OCI-LY7 (cell line): Measurements from ENCODE around the gene RMND5A. TPM values are rescaled to one million over a fixed set of nuclear protein-coding genes. Genes with fewer than 3 reads are reported as not detected.

Experiments
- BruUV-seq: library from RNA; stranded (reverse); fragments of 400-500 nt; replicated peaks from 2 replicates; lab custom pipeline; 2021; lab: Mats Ljungman, UMichigan
- CTCF ChIA-PET: fragments of 300-600 bp; sonication (Branson Sonifier 250); formaldehyde crosslinking; loops from one replicate; lab custom pipeline; 2022; ENCODE audit warnings: antibody characterized with exemption; ENCODE audit not compliant: unreplicated experiment; lab: Charles Lee
- POLR2A ChIA-PET: fragments of 300-600 bp; sonication (Branson Sonifier 250); formaldehyde crosslinking; loops from one replicate; lab custom pipeline; 2022; ENCODE audit warnings: antibody characterized with exemption; lab: Charles Lee
- DNase-seq: peaks from one replicate; pipeline ENCODE4 v3.0.0-alpha.2; 2015; ENCODE audit warnings: low spot score
- H2AFZ ChIP-seq: fragments of 200-600 bp; sonication (generic), shearing (Covaris generic); 2 replicates; pipeline ENCODE4 v1.6.1; 2014; ENCODE audit warnings: mild to moderate bottlenecking, antibody characterized with exemption, low read length, moderate library complexity
- H3K27ac ChIP-seq: fragments of 200-600 bp; sonication (generic); 2 replicates; pipeline ENCODE4 v1.5.1; 2014; ENCODE audit warnings: mixed run types, low read depth, mild to moderate bottlenecking, moderate library complexity, low read length, inconsistent platforms; ENCODE audit not compliant: poor library complexity, severe bottlenecking
- H3K36me3 ChIP-seq: fragments of 200-600 bp; sonication (generic); 2 replicates; pipeline ENCODE4 v1.6.1; 2014; ENCODE audit warnings: mild to moderate bottlenecking, antibody characterized with exemption, low read length, moderate library complexity, mixed read lengths; ENCODE audit not compliant: insufficient read depth
- H3K4me1 ChIP-seq: fragments of 200-600 bp; sonication (generic); 2 replicates; pipeline ENCODE4 v1.5.1; 2014; ENCODE audit warnings: mild to moderate bottlenecking, low read length; ENCODE audit not compliant: insufficient read depth, poor library complexity, severe bottlenecking
- H3K4me2 ChIP-seq: fragments of 200-600 bp; sonication (generic); 2 replicates; pipeline ENCODE4 v1.6.1; 2014; ENCODE audit warnings: mild to moderate bottlenecking, low read length
- H3K4me3 ChIP-seq: fragments of 200-600 bp; sonication (generic); 2 replicates; pipeline ENCODE4 v1.5.1; 2014; ENCODE audit warnings: mild to moderate bottlenecking, low read depth, low read length; ENCODE audit not compliant: poor library complexity, severe bottlenecking
- H3K79me2 ChIP-seq: fragments of 200-600 bp; sonication (generic); 2 replicates; pipeline ENCODE4 v1.6.1; 2016; ENCODE audit warnings: low read depth, mild to moderate bottlenecking, low read length, moderate library complexity, mixed read lengths; ENCODE audit not compliant: insufficient read depth
- H3K9me2 ChIP-seq: fragments of 200-600 bp; sonication (generic); 2 replicates; pipeline ENCODE4 v1.6.1; 2016; ENCODE audit warnings: mild to moderate bottlenecking, low read length, mixed read lengths; ENCODE audit not compliant: insufficient read depth
- H3K9me3 ChIP-seq: fragments of 200-600 bp; sonication (generic); 2 replicates; pipeline ENCODE4 v1.6.1; 2014; ENCODE audit warnings: mild to moderate bottlenecking, mixed run types, low read length, mixed read lengths
- H4K20me1 ChIP-seq: fragments of 200-600 bp; sonication (generic); 2 replicates; pipeline ENCODE4 v1.6.1; 2014; ENCODE audit warnings: mild to moderate bottlenecking, antibody characterized with exemption, low read length, moderate library complexity, mixed read lengths; ENCODE audit not compliant: insufficient read depth
- EZH2phosphoT487 ChIP-seq: fragments of 200-600 bp; sonication (generic); IDR thresholded peaks from 2 replicates; pipeline ENCODE4 v1.6.1; 2018; ENCODE audit warnings: low read depth, borderline replicate concordance, mild to moderate bottlenecking, mixed run types, antibody characterized with exemption, low read length, moderate library complexity, mixed read lengths
- intact Hi-C: fragments of 100-400 bp; cut with micrococcal nuclease; formaldehyde crosslinking; loops from one replicate; pipeline ENCODE4 v1.10.0; 2022; ENCODE audit not compliant: unreplicated experiment
- total RNA-seq, 2 experiments: library from RNA; depleted of rRNA in 1 of 2; stranded (reverse); fragments of >200 nt in 1 of 2; shearing (Covaris generic) in 1 of 2; gene quantifications; 2 replicates each; pipeline ENCODE4 v1.2.3, GENCODE V29; 2014 to 2022
- TF ChIP-seq, protein P1 (sequence below): fragments of 200-600 bp; sonication (generic); conservative IDR thresholded peaks from 2 replicates; pipeline ENCODE4 v1.5.1; 2014; ENCODE audit warnings: mild to moderate bottlenecking, antibody characterized with exemption, low read length, moderate library complexity, mixed read lengths

RMND5A gene
- total RNA-seq, 2 experiments from 2014 or later = 60.6 to 62.7 TPM

DNA sequence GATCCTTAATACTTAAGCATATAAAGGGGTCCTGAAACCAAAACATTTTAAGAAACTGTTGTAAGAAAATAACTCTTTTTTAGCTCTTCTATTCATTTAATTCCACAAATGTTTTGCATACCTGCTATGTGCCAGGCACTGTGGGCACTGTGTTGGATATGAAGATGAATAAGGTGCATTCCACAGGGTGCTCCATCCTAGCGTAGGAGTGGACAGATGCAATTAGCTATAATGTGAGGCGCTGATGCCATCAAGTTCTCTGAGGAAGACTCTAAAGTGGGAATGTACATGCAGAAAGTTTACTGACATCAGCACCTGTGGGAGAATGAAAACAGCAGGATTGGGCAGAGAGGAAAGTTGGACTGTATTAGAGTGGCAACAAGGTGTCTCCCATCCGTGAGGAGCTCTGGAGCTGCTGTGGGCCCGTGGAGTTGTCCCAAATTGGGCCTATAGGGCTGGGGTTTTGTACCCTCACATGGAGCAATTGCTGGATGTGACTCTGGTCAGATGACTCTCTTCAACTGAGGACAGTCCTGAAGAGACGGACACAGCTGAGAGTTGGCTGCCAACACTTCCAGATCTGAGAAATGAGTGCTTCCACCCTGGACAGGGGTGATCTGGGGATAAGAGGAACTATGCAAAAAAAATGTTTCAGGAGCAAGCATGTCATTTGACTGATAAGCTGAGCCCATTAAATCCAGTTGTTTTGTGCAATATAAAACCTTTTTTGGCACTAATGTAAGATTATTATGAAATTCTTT lies 48.3 kb downstream of the RMND5A start:
- no peaks in the 10 kb centered on the region for H3K9me3 ChIP-seq
- H3K36me3 ChIP-seq = peaks cover 74% of the 10 kb centered on the region
- intact Hi-C loops = no loop called here
- H3K4me2 ChIP-seq = no peak overlapping the region
- TF ChIP-seq, protein P1, sequence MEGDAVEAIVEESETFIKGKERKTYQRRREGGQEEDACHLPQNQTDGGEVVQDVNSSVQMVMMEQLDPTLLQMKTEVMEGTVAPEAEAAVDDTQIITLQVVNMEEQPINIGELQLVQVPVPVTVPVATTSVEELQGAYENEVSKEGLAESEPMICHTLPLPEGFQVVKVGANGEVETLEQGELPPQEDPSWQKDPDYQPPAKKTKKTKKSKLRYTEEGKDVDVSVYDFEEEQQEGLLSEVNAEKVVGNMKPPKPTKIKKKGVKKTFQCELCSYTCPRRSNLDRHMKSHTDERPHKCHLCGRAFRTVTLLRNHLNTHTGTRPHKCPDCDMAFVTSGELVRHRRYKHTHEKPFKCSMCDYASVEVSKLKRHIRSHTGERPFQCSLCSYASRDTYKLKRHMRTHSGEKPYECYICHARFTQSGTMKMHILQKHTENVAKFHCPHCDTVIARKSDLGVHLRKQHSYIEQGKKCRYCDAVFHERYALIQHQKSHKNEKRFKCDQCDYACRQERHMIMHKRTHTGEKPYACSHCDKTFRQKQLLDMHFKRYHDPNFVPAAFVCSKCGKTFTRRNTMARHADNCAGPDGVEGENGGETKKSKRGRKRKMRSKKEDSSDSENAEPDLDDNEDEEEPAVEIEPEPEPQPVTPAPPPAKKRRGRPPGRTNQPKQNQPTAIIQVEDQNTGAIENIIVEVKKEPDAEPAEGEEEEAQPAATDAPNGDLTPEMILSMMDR = no peak
- no peak for TF ChIP-seq EZH2phosphoT487
- no peaks in the 10 kb centered on the region for H4K20me1 ChIP-seq
- ChIA-PET CTCF (no interaction called here), POLR2A (interaction anchor here (0.6 to 1.0 kb wide), 3 partner anchors 8 to 60 kb away, joined by 3 read pairs; no protein-coding TSS in a partner anchor)
- H3K4me3 ChIP-seq = no peak overlapping the region
- DNase-seq = no peak
- no TSS peak for BruUV-seq
- no peak overlapping the region for H2AFZ ChIP-seq
- no peaks in the 10 kb centered on the region for H3K9me2 ChIP-seq
- H3K79me2 ChIP-seq = no peaks in the 10 kb centered on the region
- H3K4me1 ChIP-seq = peaks cover 6% of the 10 kb centered on the region
- H3K27ac ChIP-seq = no peak overlapping the region

DNA sequence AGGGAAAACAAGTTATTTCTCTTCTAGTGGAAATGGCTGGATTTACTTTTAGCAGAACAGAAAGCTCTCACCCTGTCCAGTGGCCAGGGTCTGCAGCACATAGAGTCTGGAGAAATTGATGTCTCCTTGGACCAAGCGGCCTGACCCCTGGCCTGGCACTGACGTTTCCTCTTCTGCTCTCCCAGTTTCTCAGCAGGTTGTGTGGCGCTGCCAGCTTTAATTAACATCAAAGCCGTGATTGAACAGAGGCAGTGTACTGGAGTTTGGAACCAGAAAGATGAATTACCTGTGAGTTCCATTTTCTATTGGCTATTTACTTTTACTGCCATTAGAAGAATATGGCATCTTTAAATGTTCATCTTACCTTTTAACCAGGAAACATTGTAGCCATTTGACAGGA lies 49.7 kb downstream of the RMND5A start:
- Histone ChIP-seq H3K4me1 (peaks cover 6% of the 10 kb centered on the region), H3K4me2 (no peak overlapping the region), H3K36me3 (peaks cover 89% of the 10 kb centered on the region), H3K9me2 (no peaks in the 10 kb centered on the region), H3K79me2 (no peaks in the 10 kb centered on the region), H2AFZ (no peak overlapping the region), H4K20me1 (no peaks in the 10 kb centered on the region), H3K4me3 (no peak overlapping the region), H3K9me3 (no peaks in the 10 kb centered on the region), H3K27ac (no peak overlapping the region)
- no peak for DNase-seq
- POLR2A ChIA-PET = interaction anchor here (1.2 kb wide), 1 partner anchor 10 kb away, joined by 4 read pairs; no protein-coding TSS in a partner anchor
- TF ChIP-seq EZH2phosphoT487 = no peak
- TF ChIP-seq, protein P1 = no peak
- no TSS peak for BruUV-seq
- intact Hi-C loops = no loop called here
- CTCF ChIA-PET = interaction anchor here (0.5 kb wide), 1 partner anchor 187 kb away, joined by 3 read pairs; no protein-coding TSS in a partner anchor

DNA sequence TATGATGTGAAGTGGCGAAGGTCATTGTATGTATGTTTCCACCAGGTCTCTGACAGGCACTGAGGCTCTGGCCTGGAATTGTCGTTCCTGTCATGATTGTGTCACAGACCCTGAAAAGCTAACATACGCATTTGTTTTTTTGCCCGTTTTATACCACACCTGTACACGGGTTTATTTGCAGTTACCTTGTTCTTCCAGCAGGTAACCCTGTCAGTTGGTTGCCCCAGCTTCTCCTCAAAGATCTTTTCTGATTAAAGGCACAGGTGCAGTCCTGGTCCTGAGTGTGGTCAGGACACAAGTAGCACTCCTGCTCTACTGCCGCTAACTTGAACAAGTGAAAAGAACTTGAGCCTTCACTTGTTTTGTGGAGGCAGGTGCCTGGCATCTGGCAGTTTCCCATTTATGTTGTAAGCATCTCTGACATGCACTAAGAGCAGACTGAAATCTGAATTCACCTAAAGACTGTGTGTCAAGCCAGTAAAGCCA lies 50.8 kb downstream of the RMND5A start:
- no TSS peak for BruUV-seq
- ChIA-PET POLR2A (interaction anchor here (1.2 kb wide), 1 partner anchor 9 kb away, joined by 4 read pairs; no protein-coding TSS in a partner anchor), CTCF (no interaction called here)
- Histone ChIP-seq H3K4me2 (no peak overlapping the region), H3K9me3 (no peaks in the 10 kb centered on the region), H3K4me3 (no peak overlapping the region), H3K9me2 (no peaks in the 10 kb centered on the region), H4K20me1 (no peaks in the 10 kb centered on the region), H3K27ac (no peak overlapping the region), H3K4me1 (peaks cover 6% of the 10 kb centered on the region), H3K79me2 (no peaks in the 10 kb centered on the region), H2AFZ (no peak overlapping the region), H3K36me3 (peaks cover 85% of the 10 kb centered on the region)
- TF ChIP-seq EZH2phosphoT487 = no peak
- TF ChIP-seq, protein P1 = no peak
- intact Hi-C loops = no loop called here
- DNase-seq = no peak
